C4-2B (cell line): ENCODE measurements around the gene SEMA5A.

ENCODE experiments used
- CTCF ChIP-seq: fragments of 450-650 bp; conservative IDR thresholded peaks from 2 replicates; pipeline ENCODE4 v1.5.1; 2017; ENCODE audit warnings: mild to moderate bottlenecking
- ZFX ChIP-seq: fragments of 450-650 bp; IDR thresholded peaks from 2 replicates; pipeline ENCODE4 v1.6.1; 2017

GRCh38 chr5:9473624-9474023, 72.3 kb downstream of the SEMA5A start:
- no peak for TF ChIP-seq CTCF
- TF ChIP-seq ZFX: no peak
